HL-60 (cell line): ENCODE measurements around the gene ZNF324B.

Experiments
- DNase-seq, 2 experiments: peaks; one replicate each; pipeline ENCODE4 v3.0.0-alpha.2; 2010 to 2020; ENCODE audit warnings: low read depth in 1 of 2, low spot score in 1 of 2
- H3K27ac ChIP-seq: fragments of 250-450 bp; sonication (Bioruptor Pico); replicated peaks from 2 replicates; pipeline ENCODE4 v1.5.1; 2020; ENCODE audit warnings: mild to moderate bottlenecking, moderate library complexity
- H3K27me3 ChIP-seq: fragments of 250-450 bp; sonication (Bioruptor Pico); 2 replicates; pipeline ENCODE4 v1.5.1; 2021; ENCODE audit warnings: mild to moderate bottlenecking, moderate library complexity; ENCODE audit not compliant: insufficient read depth, poor library complexity, severe bottlenecking
- H3K4me3 ChIP-seq: replicated peaks from 2 replicates; pipeline ENCODE4 v1.5.1; 2011; ENCODE audit warnings: mild to moderate bottlenecking, control low read depth, low read length; ENCODE audit not compliant: insufficient read depth
- CTCF ChIP-seq: IDR thresholded peaks from one replicate; pipeline ENCODE4 v1.5.1; 2011; ENCODE audit warnings: low read length, control low read depth, inconsistent platforms; ENCODE audit not compliant: insufficient read depth
- GABPA ChIP-seq: IDR thresholded peaks from 2 replicates; pipeline ENCODE4 v1.6.1; 2012; ENCODE audit warnings: low read depth
- POLR2AphosphoS5 ChIP-seq: IDR thresholded peaks from 2 replicates; pipeline ENCODE4 v1.6.1; 2012; ENCODE audit warnings: low read depth
- REST ChIP-seq: IDR thresholded peaks from 2 replicates; pipeline ENCODE4 v1.6.1; 2012; ENCODE audit warnings: low read depth; ENCODE audit not compliant: insufficient replicate concordance
- SPI1 ChIP-seq: IDR thresholded peaks from 2 replicates; pipeline ENCODE4 v1.6.1; 2012; ENCODE audit warnings: low read depth, mild to moderate bottlenecking, borderline replicate concordance

ZNF324B gene

GRCh38 chr19:58456111-58456510, 4.7 kb downstream of the ZNF324B start:
- TF ChIP-seq POLR2AphosphoS5 (no peak), GABPA (no peak), REST (no peak), CTCF (no peak), SPI1 (no peak)
- no peak overlapping the region for H3K4me3 ChIP-seq
- H3K27ac ChIP-seq: no peak overlapping the region
- no peaks in the 10 kb centered on the region for H3K27me3 ChIP-seq
- DNase-seq: no peak

GRCh38 chr19:58460039-58460438, 8.6 kb downstream of the ZNF324B start:
- TF ChIP-seq GABPA: no peak
- TF ChIP-seq CTCF: no peak
- no peak for TF ChIP-seq REST
- no peak for TF ChIP-seq POLR2AphosphoS5
- no peak for TF ChIP-seq SPI1
- Histone ChIP-seq H3K4me3 (no peak overlapping the region), H3K27ac (no peak overlapping the region), H3K27me3 (no peaks in the 10 kb centered on the region)
- DNase-seq: no peak

GRCh38 chr19:58466089-58466759, 14.8 kb downstream of the ZNF324B start:
- H3K27ac ChIP-seq: no peak overlapping the region
- peak overlapping the region; percentile 99 for H3K4me3 ChIP-seq
- no peaks in the 10 kb centered on the region for H3K27me3 ChIP-seq
- no peak for DNase-seq
- no peak for TF ChIP-seq REST
- TF ChIP-seq POLR2AphosphoS5: no peak
- TF ChIP-seq CTCF: no peak
- no peak for TF ChIP-seq GABPA
- TF ChIP-seq SPI1: no peak
